Thymus (tissue), 11 donors: ENCODE measurements around the gene HBA2. TPM values are rescaled to one million over a fixed set of nuclear protein-coding genes. Genes with fewer than 3 reads are reported as not detected.
"Not testable (repeated sequence)": the region's sequence is repeated elsewhere in the genome, so short reads cannot be mapped to it uniquely, and the experiment has no call there.

ENCODE experiments used
- DNase-seq, 9 donors: peaks; one replicate each; pipeline ENCODE4 v3.0.0-alpha.2; 2013; ENCODE audit warnings: low spot score in 9 of 9, low read depth in 6 of 9, missing footprints in 1 of 9
- H3K27ac ChIP-seq, 2 donors: one replicate each; pipeline ENCODE4 v1.5.1; 2013; ENCODE audit warnings: control low read depth in 1 of 2, low read depth in 1 of 2, low read length in 1 of 2, mild to moderate bottlenecking in 1 of 2, moderate library complexity in 1 of 2
- H3K27me3 ChIP-seq, 2 donors: one replicate each; pipeline ENCODE4 v1.5.1; 2013; ENCODE audit warnings: low read length in 1 of 2; ENCODE audit not compliant: control insufficient read depth in 2 of 2, insufficient read depth in 1 of 2
- H3K36me3 ChIP-seq, 2 donors: one replicate each; pipeline ENCODE4 v1.5.1; 2013; ENCODE audit warnings: low read length in 1 of 2, mild to moderate bottlenecking in 1 of 2, moderate library complexity in 1 of 2; ENCODE audit not compliant: control insufficient read depth in 2 of 2, insufficient read depth in 2 of 2
- H3K4me1 ChIP-seq, 2 donors: one replicate each; pipeline ENCODE4 v1.5.1; 2013; ENCODE audit warnings: low read length in 2 of 2; ENCODE audit not compliant: control insufficient read depth in 2 of 2, insufficient read depth in 2 of 2
- H3K4me3 ChIP-seq, 2 donors: one replicate each; pipeline ENCODE4 v1.5.1; 2013; ENCODE audit warnings: low read length in 2 of 2, control low read depth in 1 of 2, mild to moderate bottlenecking in 1 of 2
- H3K9me3 ChIP-seq, 2 donors: one replicate each; pipeline ENCODE4 v1.5.1; 2013; ENCODE audit warnings: low read length in 1 of 2, mild to moderate bottlenecking in 1 of 2; ENCODE audit not compliant: control insufficient read depth in 2 of 2, insufficient read depth in 1 of 2
- WGBS: extraction: QIAGEN DNeasy Blood & Tissue Kit; methylation state at CpG from one replicate; pipeline ENCODE4 v1.1.7; 2013; 5-methylcytosine and 5-hydroxymethylcytosine counted together
- polyA plus RNA-seq: library from polyadenylated mRNA; stranded (reverse); fragments of 200-250 nt; gene quantifications from one replicate; pipeline ENCODE4 v1.2.3, GENCODE V29; 2013
- total RNA-seq: library from RNA; stranded (reverse); fragments of 120-200 nt; gene quantifications from one replicate; pipeline ENCODE4 v1.2.4, GENCODE V29; 2013
- donor health status: healthy.

Gene HBA2
- total and polyA plus RNA-seq, 2 donors, result 19.8 to 595 TPM

DNA sequence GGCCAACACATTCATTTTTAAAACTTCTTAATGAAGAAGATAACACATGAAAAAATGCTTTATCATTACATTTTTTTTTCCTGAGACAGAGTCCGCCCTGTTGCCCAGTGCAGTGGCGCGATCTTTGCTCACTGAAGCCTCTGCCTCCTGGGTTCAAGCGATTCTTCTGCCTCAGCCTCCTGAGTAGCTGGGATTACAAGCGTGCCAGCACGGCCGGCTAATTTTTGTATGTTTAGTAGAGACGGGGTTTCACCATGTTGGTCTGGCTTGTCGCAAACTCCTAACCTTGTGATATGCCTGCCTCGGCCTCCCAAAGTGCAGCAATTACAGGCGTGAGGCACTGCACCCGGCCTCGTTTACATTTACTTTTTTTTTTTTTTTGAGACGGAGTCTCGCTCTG is 20.8 kb downstream of the HBA2 start:
- Histone ChIP-seq H3K4me1 (peaks cover 0 to 5% of the 10 kb centered on the region in 2 donors), H3K27ac (no peak overlapping the region), H3K27me3 (no peaks in the 10 kb centered on the region), H3K4me3 (no peak overlapping the region), H3K36me3 (peaks cover 93 to 95% of the 10 kb centered on the region in 2 donors), H3K9me3 (no peaks in the 10 kb centered on the region)
- no peak for DNase-seq
- WGBS, result 96% methylated on average over 15 of the region's 15 CpGs

DNA sequence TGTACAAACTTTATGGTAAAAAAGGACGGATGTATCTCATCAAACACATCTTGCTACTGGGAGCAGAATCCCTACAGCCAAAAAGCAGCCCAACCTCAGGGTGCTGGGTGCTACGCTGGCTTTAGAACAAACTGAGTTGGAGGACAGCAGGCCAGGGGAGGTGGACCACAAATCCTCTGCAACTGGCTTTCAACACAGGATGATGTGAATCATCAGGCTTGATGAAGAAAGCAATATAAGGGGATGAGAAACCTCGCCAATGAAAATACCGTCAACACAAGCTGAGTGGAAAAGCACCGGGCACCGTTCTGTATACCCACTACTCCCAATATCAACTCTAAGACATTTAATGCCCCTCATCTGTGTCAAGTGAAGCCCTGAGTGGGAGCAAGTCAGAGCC is 21.8 kb downstream of the HBA2 start:
- WGBS, result 90% methylated on average over 6 of the region's 6 CpGs
- Histone ChIP-seq H3K9me3 (no peaks in the 10 kb centered on the region), H3K4me3 (no peak overlapping the region), H3K27ac (no peak overlapping the region), H3K36me3 (peaks cover 92 to 94% of the 10 kb centered on the region in 2 donors), H3K27me3 (no peaks in the 10 kb centered on the region), H3K4me1 (no peaks in the 10 kb centered on the region)
- DNase-seq, result no peak

DNA sequence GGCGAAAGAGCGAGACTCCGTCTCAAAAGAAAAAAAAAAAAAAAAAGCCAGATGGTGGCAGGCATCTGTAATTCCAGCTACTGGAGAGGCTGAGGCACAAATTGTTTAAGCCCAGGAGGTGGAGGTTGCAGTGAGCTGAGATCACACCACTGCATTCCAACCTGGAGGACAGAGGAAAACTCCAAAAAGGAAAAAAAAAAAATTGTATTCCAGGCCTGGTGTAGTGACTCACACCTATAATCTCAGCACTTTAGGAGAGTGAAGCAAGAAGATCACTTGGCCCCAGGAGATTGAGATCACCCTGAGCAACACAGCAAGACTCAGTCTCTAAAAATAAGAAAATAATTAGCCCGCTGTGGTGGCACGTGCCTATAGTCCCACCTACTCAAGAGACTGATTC is 27.7 kb downstream of the HBA2 start:
- no peak overlapping the region for H3K4me3 ChIP-seq
- H3K9me3 ChIP-seq, result no peaks in the 10 kb centered on the region
- peaks cover 76 to 80% of the 10 kb centered on the region in 2 donors for H3K36me3 ChIP-seq
- no peak overlapping the region for H3K27ac ChIP-seq
- DNase-seq, result no peak
- H3K4me1 ChIP-seq, result no peaks in the 10 kb centered on the region
- 97% methylated on average over 5 of the region's 5 CpGs for WGBS
- no peaks in the 10 kb centered on the region for H3K27me3 ChIP-seq

DNA sequence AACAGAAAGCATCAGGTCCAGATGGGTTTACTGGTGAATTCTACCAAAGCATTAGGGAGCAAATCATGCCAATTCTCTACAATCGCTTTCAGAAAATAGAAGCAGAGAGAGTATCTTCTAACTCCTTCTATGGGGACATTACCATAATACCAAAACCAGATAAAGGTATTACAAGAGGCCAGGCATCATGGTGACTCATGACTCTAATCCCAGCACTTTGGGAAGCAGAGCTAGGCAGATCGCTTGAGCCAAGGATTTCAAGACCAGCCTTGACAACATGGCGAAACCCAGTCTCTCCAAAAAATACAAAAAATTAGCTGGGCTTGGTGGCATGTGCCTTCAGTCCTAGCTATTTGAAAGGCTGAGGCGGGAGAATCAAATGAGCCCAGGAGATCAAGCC is 30.6 kb downstream of the HBA2 start:
- Histone ChIP-seq H3K36me3 (peaks cover 77 to 80% of the 10 kb centered on the region in 2 donors), H3K4me1 (no peaks in the 10 kb centered on the region), H3K27ac (no peak overlapping the region), H3K27me3 (no peaks in the 10 kb centered on the region), H3K9me3 (no peaks in the 10 kb centered on the region), H3K4me3 (no peak overlapping the region)
- WGBS, result over 99% methylated on average over 4 of the region's 4 CpGs
- no peak for DNase-seq

DNA sequence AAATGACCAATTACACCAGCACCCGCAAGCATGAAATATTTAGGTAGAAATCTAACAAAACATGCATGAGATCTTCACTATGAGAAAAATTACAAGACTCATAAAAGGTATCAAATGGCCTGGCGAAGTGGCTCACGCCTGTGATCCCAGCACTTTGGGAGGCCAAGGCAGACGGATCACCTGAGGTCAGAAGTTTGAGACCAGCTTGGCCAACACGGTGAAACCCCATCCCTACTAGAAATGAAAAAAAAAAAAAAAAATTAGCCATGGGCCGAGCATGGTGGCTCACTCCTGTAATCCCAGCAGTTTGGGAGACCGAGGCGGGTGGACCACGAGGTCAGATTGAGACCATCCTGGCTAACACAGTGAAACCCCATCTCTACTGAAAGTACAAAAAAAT is 31.4 kb downstream of the HBA2 start:
- peaks cover 76 to 77% of the 10 kb centered on the region in 2 donors for H3K36me3 ChIP-seq
- not testable (repeated sequence) for H3K27me3 ChIP-seq, H3K9me3 ChIP-seq, H3K4me3 ChIP-seq, H3K27ac ChIP-seq, H3K4me1 ChIP-seq, DNase-seq
- 98% methylated on average over 9 of the region's 9 CpGs for WGBS

DNA sequence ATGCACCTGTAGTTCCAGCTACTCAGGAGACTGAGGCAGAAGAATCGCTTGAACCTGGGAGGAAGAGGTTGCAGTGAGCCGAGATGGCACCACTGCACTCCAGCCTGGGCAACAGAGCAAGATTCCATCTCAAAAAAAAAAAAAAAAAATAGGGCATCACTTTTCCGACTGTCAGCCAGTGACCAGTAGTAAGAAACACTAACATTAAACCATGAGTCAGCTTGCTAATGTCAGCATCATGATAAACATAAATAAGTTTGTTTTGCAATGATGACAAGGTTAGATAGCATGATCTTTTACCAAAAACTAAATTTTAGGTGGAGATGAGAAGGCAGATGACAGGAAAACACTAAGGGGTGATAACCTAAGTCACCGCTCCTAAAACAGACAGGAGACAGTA is 36.7 kb downstream of the HBA2 start:
- peaks cover 80 to 90% of the 10 kb centered on the region in 2 donors for H3K36me3 ChIP-seq
- not testable (repeated sequence) for H3K4me3 ChIP-seq, H3K27ac ChIP-seq, H3K4me1 ChIP-seq, H3K27me3 ChIP-seq, H3K9me3 ChIP-seq, DNase-seq
- 95% methylated on average over 4 of the region's 4 CpGs for WGBS

DNA sequence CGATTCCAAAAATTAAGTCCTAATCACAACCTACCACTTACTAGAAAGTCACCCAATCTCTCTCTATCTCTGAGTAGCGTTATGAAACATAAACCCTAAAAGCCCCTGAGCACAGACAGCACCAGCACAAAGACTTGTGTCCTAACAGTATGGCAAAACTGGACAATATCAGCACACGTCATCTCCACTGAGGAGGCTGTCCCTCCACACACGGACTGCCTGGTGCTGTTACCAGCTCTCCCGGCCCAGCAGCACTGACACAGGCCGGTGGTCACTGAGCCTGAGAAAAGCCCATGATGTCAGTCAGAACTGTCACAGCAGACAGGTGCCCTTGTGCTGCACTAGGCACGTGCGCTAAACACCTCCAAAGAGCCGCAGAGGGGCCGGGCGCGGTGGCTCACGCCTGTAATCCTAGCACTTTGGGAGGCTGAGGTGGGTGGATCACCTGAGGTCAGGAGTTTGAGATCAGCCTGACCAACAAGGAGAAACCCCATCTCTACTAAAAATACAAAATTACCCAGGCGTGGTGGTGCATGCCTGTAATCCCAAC is 39.0 kb downstream of the HBA2 start:
- not testable (repeated sequence) for H3K27me3 ChIP-seq, H3K4me1 ChIP-seq, H3K4me3 ChIP-seq, H3K9me3 ChIP-seq, DNase-seq, H3K27ac ChIP-seq
- WGBS, result 97% methylated on average over 14 of the region's 14 CpGs
- H3K36me3 ChIP-seq, result peaks cover 82 to 88% of the 10 kb centered on the region in 2 donors

DNA sequence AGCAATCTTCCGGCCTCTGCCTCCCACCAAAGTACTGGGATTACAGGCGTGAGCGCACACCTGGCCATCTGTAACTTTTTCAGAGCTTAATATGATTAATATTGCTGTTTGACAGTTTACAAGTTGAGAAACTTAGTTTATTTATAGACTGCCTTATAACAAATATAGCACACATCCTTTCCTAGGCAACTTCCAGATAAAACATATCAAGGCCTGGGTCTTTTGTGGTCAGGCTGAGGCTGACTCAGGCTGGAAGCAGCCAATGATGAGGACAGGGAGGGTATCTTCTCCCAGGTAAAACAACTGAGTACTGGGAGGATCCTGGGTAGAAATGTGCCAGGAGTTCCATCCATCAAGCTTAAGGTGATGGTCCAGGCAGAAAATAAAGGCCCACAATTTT is 40.3 kb downstream of the HBA2 start:
- Histone ChIP-seq H3K4me3 (no peak overlapping the region), H3K27ac (no peak overlapping the region), H3K27me3 (no peaks in the 10 kb centered on the region), H3K4me1 (no peaks in the 10 kb centered on the region), H3K36me3 (peaks cover 82 to 89% of the 10 kb centered on the region in 2 donors), H3K9me3 (no peaks in the 10 kb centered on the region)
- DNase-seq, result no peak
- 99% methylated on average over 3 of the region's 3 CpGs for WGBS

DNA sequence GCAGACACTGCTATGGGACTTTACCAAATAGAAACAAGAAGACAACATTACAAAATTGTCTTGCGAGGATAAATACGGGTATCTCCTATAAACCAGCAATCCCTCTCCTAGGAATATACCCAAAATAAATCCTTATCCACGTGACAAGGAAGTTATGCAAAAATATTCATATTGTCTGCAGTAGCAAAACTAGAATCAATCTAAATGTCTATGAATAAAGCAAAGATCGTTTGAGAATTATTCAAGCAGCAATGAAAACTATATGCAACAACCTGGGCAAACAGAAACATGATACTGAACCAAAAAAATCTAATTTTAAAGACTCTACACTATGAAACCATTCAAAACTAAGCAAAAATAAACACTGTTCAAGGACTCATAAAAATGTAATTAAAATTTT is 47.3 kb downstream of the HBA2 start:
- Histone ChIP-seq H3K36me3 (peaks cover 73 to 77% of the 10 kb centered on the region in 2 donors), H3K9me3 (no peaks in the 10 kb centered on the region), H3K27me3 (no peaks in the 10 kb centered on the region), H3K27ac (no peak overlapping the region), H3K4me3 (no peak overlapping the region), H3K4me1 (no peaks in the 10 kb centered on the region)
- WGBS, result 97% methylated on average over 4 of the region's 4 CpGs
- no peak for DNase-seq
